H1 (cell line): ENCODE data around the gene CD300LG. TPM values are rescaled to one million over a fixed set of nuclear protein-coding genes. Genes with fewer than 3 reads are reported as not detected.

Experiments used
- CTCF ChIA-PET: fragments of 300-600 bp; sonication (Branson Sonifier 250); formaldehyde crosslinking; loops from one replicate; lab custom pipeline; 2021; ENCODE audit not compliant: partially characterized antibody; lab: Charles Lee
- POLR2A ChIA-PET: fragments of 300-600 bp; sonication (Branson Sonifier 250); formaldehyde crosslinking; loops from one replicate; lab custom pipeline; 2021; ENCODE audit warnings: inconsistent platforms; ENCODE audit not compliant: partially characterized antibody; lab: Charles Lee
- DNase-seq, 2 experiments: peaks; one replicate each; pipeline versions ENCODE4 v3.0.0 to v3.0.0-alpha.2; 2010 to 2022; ENCODE audit warnings: low spot score in 2 of 2, low read depth in 1 of 2, mixed read lengths in 1 of 2
- FAIRE-seq: peaks from 2 replicates; lab custom pipeline; 2011; peaks lifted over from hg19 to GRCh38; lab: Jason Lieb, UNC
- H2AFZ ChIP-seq: 2 replicates; pipeline ENCODE4 v1.8.1; 2012; ENCODE audit warnings: low read length, inconsistent platforms
- H2AK5ac ChIP-seq: 2 replicates; pipeline ENCODE4 v1.6.1; 2013; ENCODE audit warnings: low read depth, low read length
- H2BK120ac ChIP-seq: replicated peaks from 2 replicates; pipeline ENCODE3; 2013; ENCODE audit warnings: low read depth, low read length, inconsistent platforms
- H2BK12ac ChIP-seq: 2 replicates; pipeline ENCODE4 v1.6.1; 2013; ENCODE audit warnings: low read depth, low read length
- H2BK15ac ChIP-seq: 2 replicates; pipeline ENCODE4 v1.6.1; 2013; ENCODE audit warnings: low read length
- H2BK20ac ChIP-seq: 2 replicates; pipeline ENCODE4 v1.6.1; 2013; ENCODE audit warnings: low read length
- H2BK5ac ChIP-seq: 2 replicates; pipeline ENCODE4 v1.6.1; 2013; ENCODE audit warnings: low read depth, low read length
- H3K14ac ChIP-seq: 2 replicates; pipeline ENCODE4 v1.6.1; 2013; ENCODE audit warnings: inconsistent platforms; ENCODE audit not compliant: insufficient read length
- H3K18ac ChIP-seq: 2 replicates; pipeline ENCODE4 v1.6.1; 2013; ENCODE audit warnings: low read length; ENCODE audit errors: extremely low read depth
- H3K23ac ChIP-seq: 2 replicates; pipeline ENCODE4 v1.6.1; 2013; ENCODE audit warnings: inconsistent platforms; ENCODE audit not compliant: insufficient read length
- H3K23me2 ChIP-seq: 2 replicates; pipeline ENCODE4 v1.6.1; 2013; ENCODE audit warnings: low read depth, low read length
- H3K27ac ChIP-seq: 2 replicates; pipeline ENCODE4 v1.6.1; 2011; ENCODE audit warnings: low read depth, low read length, inconsistent platforms
- H3K27me3 ChIP-seq, 4 experiments: replicated peaks in 1 of 4; 1 replicate in 1 of 4; 2 replicates in 3 of 4; pipeline versions ENCODE4 v1.6.1 to v1.8.1; 2011 to 2013; ENCODE audit warnings: low read length in 3 of 4, mild to moderate bottlenecking in 3 of 4, inconsistent platforms in 2 of 4, mixed read lengths in 2 of 4, moderate library complexity in 1 of 4; ENCODE audit not compliant: control insufficient read depth in 3 of 4, insufficient read depth in 3 of 4; ENCODE audit errors: extremely low read depth in 1 of 4
- H3K36me3 ChIP-seq, 4 experiments: 2 replicates each; pipeline versions ENCODE4 v1.6.1 to v1.8.1; 2011 to 2013; ENCODE audit warnings: mild to moderate bottlenecking in 4 of 4, low read length in 3 of 4, moderate library complexity in 2 of 4, control low read depth in 1 of 4, inconsistent platforms in 1 of 4; ENCODE audit not compliant: insufficient read depth in 4 of 4, control insufficient read depth in 2 of 4
- H3K4ac ChIP-seq: replicated peaks from 2 replicates; pipeline ENCODE3; 2013; ENCODE audit warnings: low read length, low read depth, mixed read lengths, inconsistent platforms; ENCODE audit not compliant: insufficient read length
- H3K4me1 ChIP-seq, 4 experiments: replicated peaks in 1 of 4; 1 replicate in 1 of 4; 2 replicates in 3 of 4; pipeline versions ENCODE4 v1.6.1 to v1.8.1; 2011 to 2013; ENCODE audit warnings: low read length in 3 of 4, inconsistent platforms in 2 of 4, mixed read lengths in 1 of 4; ENCODE audit not compliant: insufficient read depth in 4 of 4, control insufficient read depth in 3 of 4
- H3K4me2 ChIP-seq, 2 experiments: 2 replicates each; pipeline versions ENCODE4 v1.6.1 to v1.8.1; 2011 to 2013; ENCODE audit warnings: low read depth in 2 of 2, low read length in 2 of 2, control low read depth in 1 of 2, inconsistent platforms in 1 of 2, mild to moderate bottlenecking in 1 of 2; ENCODE audit not compliant: insufficient read depth in 1 of 2
- H3K4me3 ChIP-seq, 4 experiments: fragments of 200-600, 300-600 bp in 1 of 4; sonication (generic), shearing (Covaris generic), sonication (Bioruptor Twin) in 1 of 4; 2 replicates each; pipeline versions ENCODE4 v1.5.1 to v1.8.1; 2011 to 2016; ENCODE audit warnings: low read length in 4 of 4, low read depth in 3 of 4, control low read depth in 2 of 4, inconsistent platforms in 2 of 4, mild to moderate bottlenecking in 2 of 4, mixed read lengths in 1 of 4, moderate library complexity in 1 of 4; ENCODE audit not compliant: insufficient read depth in 2 of 4; ENCODE audit errors: extremely low read depth in 1 of 4
- H3K56ac ChIP-seq: replicated peaks from 2 replicates; pipeline ENCODE3; 2013; ENCODE audit warnings: low read depth, mild to moderate bottlenecking, mixed read lengths, low read length, inconsistent platforms; ENCODE audit not compliant: insufficient read length
- H3K79me1 ChIP-seq: 2 replicates; pipeline ENCODE4 v1.6.1; 2013; ENCODE audit warnings: low read depth, low read length, control low read depth
- H3K79me2 ChIP-seq, 2 experiments: 2 replicates each; pipeline versions ENCODE4 v1.6.1 to v1.8.1; 2012 to 2013; ENCODE audit warnings: low read length in 2 of 2, mild to moderate bottlenecking in 2 of 2, inconsistent platforms in 1 of 2; ENCODE audit not compliant: insufficient read depth in 2 of 2, control insufficient read depth in 1 of 2
- H3K9ac ChIP-seq, 4 experiments: replicated peaks in 1 of 4; 1 replicate in 1 of 4; 2 replicates in 3 of 4; pipeline versions ENCODE4 v1.6.1 to v1.8.1; 2011 to 2013; ENCODE audit warnings: low read depth in 3 of 4, low read length in 3 of 4, control low read depth in 2 of 4, mild to moderate bottlenecking in 2 of 4, moderate library complexity in 2 of 4, inconsistent platforms in 1 of 4; ENCODE audit errors: extremely low read depth in 1 of 4
- H3K9me3 ChIP-seq, 2 experiments: 2 replicates each; pipeline versions ENCODE4 v1.6.1 to v1.8.1; 2012 to 2013; ENCODE audit warnings: mild to moderate bottlenecking in 2 of 2, moderate library complexity in 2 of 2, control low read depth in 1 of 2, inconsistent platforms in 1 of 2, low read depth in 1 of 2, low read length in 1 of 2, mixed read lengths in 1 of 2; ENCODE audit not compliant: insufficient read depth in 2 of 2
- H4K20me1 ChIP-seq, 2 experiments: replicated peaks in 1 of 2; 2 replicates each; pipeline versions ENCODE3 to v1.8.1; 2011 to 2013; ENCODE audit warnings: inconsistent platforms in 2 of 2, low read length in 2 of 2, mild to moderate bottlenecking in 1 of 2; ENCODE audit not compliant: insufficient read depth in 2 of 2, control insufficient read depth in 1 of 2
- H4K5ac ChIP-seq: 2 replicates; pipeline ENCODE4 v1.6.1; 2013; ENCODE audit warnings: low read length, low read depth, mixed read lengths, inconsistent platforms; ENCODE audit not compliant: insufficient read length
- H4K8ac ChIP-seq: 2 replicates; pipeline ENCODE4 v1.8.0; 2013; ENCODE audit warnings: mild to moderate bottlenecking, moderate library complexity, low read length, inconsistent platforms; ENCODE audit not compliant: insufficient read depth; ENCODE audit errors: extremely low read depth
- H4K91ac ChIP-seq: replicated peaks from 2 replicates; pipeline ENCODE3; 2013; ENCODE audit warnings: low read length, mixed read lengths, inconsistent platforms; ENCODE audit not compliant: insufficient read length
- BCL11A ChIP-seq, 2 experiments: IDR thresholded peaks; one replicate each; pipeline ENCODE4 v1.6.1; 2011; ENCODE audit warnings: low read depth in 2 of 2, low read length in 2 of 2, mild to moderate bottlenecking in 2 of 2
- CBX8 ChIP-seq: fragments of 300-800, 300-1000 bp; sonication (generic); IDR thresholded peaks from 2 replicates; pipeline ENCODE4 v1.7.1; 2016; ENCODE audit warnings: low read depth, low read length, borderline replicate concordance
- CEBPB ChIP-seq: IDR thresholded peaks from 2 replicates; pipeline ENCODE4 v1.6.1; 2012; ENCODE audit warnings: low read depth, low read length
- FOSL1 ChIP-seq: IDR thresholded peaks from 2 replicates; pipeline ENCODE4 v1.6.1; 2011; ENCODE audit warnings: mild to moderate bottlenecking, low read depth, low read length, moderate library complexity; ENCODE audit not compliant: insufficient read depth
- GABPA ChIP-seq: IDR thresholded peaks from 2 replicates; pipeline ENCODE4 v1.6.1; 2011; ENCODE audit warnings: mild to moderate bottlenecking, low read length, moderate library complexity, borderline replicate concordance; ENCODE audit not compliant: insufficient read depth
- NRF1 ChIP-seq: IDR thresholded peaks from 2 replicates; pipeline ENCODE4 v1.6.1; 2011; ENCODE audit warnings: mild to moderate bottlenecking, low read depth, low read length, improper control_type of control experiment
- RAD21 ChIP-seq, 2 experiments: IDR thresholded peaks in 1 of 2; conservative IDR thresholded peaks in 1 of 2; 2 replicates each; pipeline ENCODE4 v1.6.1; 2011; ENCODE audit warnings: low read depth in 2 of 2, low read length in 2 of 2, improper control_type of control experiment in 1 of 2, inconsistent platforms in 1 of 2, mild to moderate bottlenecking in 1 of 2, moderate library complexity in 1 of 2
- SAP30 ChIP-seq: fragments of 300-600 bp; sonication (generic); IDR thresholded peaks from 2 replicates; pipeline ENCODE4 v1.7.1; 2012; ENCODE audit warnings: low read length, moderate library complexity, mild to moderate bottlenecking, inconsistent platforms; ENCODE audit not compliant: insufficient read depth, insufficient replicate concordance
- ZNF274 ChIP-seq: IDR thresholded peaks from 2 replicates; pipeline ENCODE4 v1.7.0; 2012; ENCODE audit warnings: low read length, borderline replicate concordance; ENCODE audit errors: extremely low read depth
- WGBS, 2 experiments: shearing (Covaris generic) in 1 of 2; methylation state at CpG; one replicate each; pipeline versions ENCODE4 v1.1.6 to v1.1.7; 2013 to 2015; ENCODE audit warnings: low lambda C conversion rate in 2 of 2, mixed read lengths in 2 of 2, inconsistent platforms in 1 of 2, low coverage in 1 of 2, missing lambda C conversion rate in 1 of 2; ENCODE audit not compliant: insufficient replicate concordance in 2 of 2, insufficient coverage in 1 of 2, insufficient read length in 1 of 2; ENCODE audit errors: extremely low coverage in 1 of 2, missing lambda C conversion rate in 1 of 2; 5-methylcytosine and 5-hydroxymethylcytosine counted together
- polyA plus RNA-seq, 7 experiments: library from polyadenylated mRNA; depleted of rRNA in 3 of 7; stranded (reverse) in 5 of 7; unstranded in 2 of 7; fragments of >200 nt in 5 of 7; fragments of 200-250 nt in 2 of 7; gene quantifications; 1 replicate in 5 of 7; 2 replicates in 1 of 7; 4 replicates in 1 of 7; pipeline versions ENCODE4 v1.2.1 to v1.2.3, GENCODE V29; 2011 to 2013; ENCODE audit warnings: missing spikeins in 2 of 7, mixed read lengths in 2 of 7
- total RNA-seq: library from RNA; stranded (reverse); fragmentation: NEBNext Ultra II Directional; extraction: Animal tissue kit (Norgen Biotek cat#: 25700); gene quantifications from 2 replicates; pipeline ENCODE4 v1.2.1, GENCODE V29; 2021
- TF ChIP-seq, protein P1 (sequence below): IDR thresholded peaks from 2 replicates; pipeline ENCODE4 v1.6.1; 2012; ENCODE audit warnings: inconsistent platforms

The CD300LG gene
- total and polyA plus RNA-seq, 2 of the 8 experiments (the other 6 are each of a cell fraction or from before 2014, with no cell fraction given), result 0.06 TPM; not detected in 1

DNA sequence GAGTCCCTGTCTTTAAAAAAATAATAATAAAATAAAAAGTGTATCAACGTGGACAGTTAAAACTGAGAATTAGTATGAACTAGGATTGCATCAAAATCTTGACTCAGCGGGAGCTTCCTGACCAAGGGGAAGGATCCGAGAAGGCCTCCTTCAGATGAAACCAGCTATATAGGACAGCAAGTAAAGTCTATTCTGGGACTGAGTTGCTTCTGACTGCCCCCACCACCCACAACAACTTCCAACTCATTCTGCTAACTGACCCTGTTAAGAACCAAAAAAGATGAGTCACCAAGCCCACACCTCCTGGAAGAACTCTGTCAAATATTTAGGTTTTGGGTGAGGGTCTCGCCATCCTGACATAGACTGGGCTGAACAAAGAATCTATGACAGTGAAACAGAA is 38.9 kb upstream of the CD300LG start:
- Histone ChIP-seq H2BK12ac (no peak overlapping the region), H3K23ac (no peak overlapping the region), H2BK20ac (no peak overlapping the region), H3K4me1 (peaks cover 0 to 16% (median 8%) of the 10 kb centered on the region in 4 experiments; a peak in 5 of 7 replicates), H3K79me2 (no peaks in the 10 kb centered on the region), H3K23me2 (no peaks in the 10 kb centered on the region), H3K9me3 (no peaks in the 10 kb centered on the region), H2BK15ac (no peak overlapping the region), H4K5ac (no peak overlapping the region), H3K4ac (no peak overlapping the region), H3K18ac (no peak overlapping the region), H3K56ac (no peak overlapping the region), H2AFZ (no peak overlapping the region), H3K4me2 (no peak overlapping the region), H4K8ac (no peak overlapping the region), H2BK5ac (no peak overlapping the region), H3K36me3 (no peaks in the 10 kb centered on the region), H3K9ac (no peak overlapping the region), H2BK120ac (no peak overlapping the region), H4K91ac (no peak overlapping the region), H3K4me3 (no peak overlapping the region), H2AK5ac (no peak overlapping the region), H3K79me1 (no peaks in the 10 kb centered on the region), H4K20me1 (no peaks in the 10 kb centered on the region), H3K14ac (no peak overlapping the region), H3K27me3 (no peaks in the 10 kb centered on the region), H3K27ac (no peak overlapping the region)
- ChIA-PET CTCF (interaction anchor here (1.8 to 3.3 kb wide), 2 partner anchors 38 to 135 kb away, joined by 3 to 10 read pairs; partner anchors contain the start of gene CD300LG), POLR2A (interaction anchor here (1.0 kb wide), 1 partner anchor 10 kb away, joined by 3 read pairs; no protein-coding TSS in a partner anchor)
- WGBS, 2 experiments, result 93% methylated on average over 4 of the region's 4 CpGs; no CpG with 5 or more reads in 1 of the 2 experiments
- no peak for DNase-seq
- TF ChIP-seq GABPA (no peak), FOSL1 (no peak), RAD21 (IDR thresholded peaks at IDR 0.05 in 1 of 2, conservative IDR thresholded peaks at IDR 0.05 in 1 of 2; ENCODE audit: low read depth in 2 of 2, low read length in 2 of 2) (no peak), SAP30 (no peak), CEBPB (no peak), NRF1 (no peak), BCL11A (IDR thresholded peaks at IDR 0.05; ENCODE audit: low read depth in 2 of 2, low read length in 2 of 2) (no peak), CBX8 (no peak), ZNF274 (no peak)
- TF ChIP-seq, protein P1, sequence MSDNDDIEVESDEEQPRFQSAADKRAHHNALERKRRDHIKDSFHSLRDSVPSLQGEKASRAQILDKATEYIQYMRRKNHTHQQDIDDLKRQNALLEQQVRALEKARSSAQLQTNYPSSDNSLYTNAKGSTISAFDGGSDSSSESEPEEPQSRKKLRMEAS, result no peak
- no peak for FAIRE-seq
